ENCODE data around the gene SMIM21.

SMIM21 gene

GRCh38 chr18:75369026-75369721, 58.3 kb downstream of the SMIM21 start:
- peaks cover 0 to 4% of the 10 kb centered on the region in 2 donors for H3K9me3 ChIP-seq (ENCODE audit: control insufficient read depth in 1 of 2, low read length in 2 of 2)
- no peak overlapping the region for H3K4me3 ChIP-seq (ENCODE audit: low read depth in 1 of 2, low read length in 2 of 2)

GRCh38 chr18:75365837-75366236, 61.7 kb downstream of the SMIM21 start:
- no peaks in the 10 kb centered on the region for H3K27me3 ChIP-seq (ENCODE audit: low read depth, low read length)
- no peak overlapping the region for H3K27ac ChIP-seq (ENCODE audit: low read length)
- H3K36me3 ChIP-seq (ENCODE audit: control insufficient read depth in 1 of 2, insufficient read depth in 2 of 2, low read length in 2 of 2): no peaks in the 10 kb centered on the region
- H3K4me1 ChIP-seq (ENCODE audit: control insufficient read depth in 1 of 2, insufficient read depth in 2 of 2, low read length in 2 of 2): no peaks in the 10 kb centered on the region
- H3K9me3 ChIP-seq (ENCODE audit: control insufficient read depth in 1 of 2, low read length in 2 of 2): no peaks in the 10 kb centered on the region
- H3K4me3 ChIP-seq (ENCODE audit: low read depth in 1 of 2, low read length in 2 of 2): no peak overlapping the region

More at GRCh38 chr18:75369026-75369721, 58.3 kb downstream of the SMIM21 start:
- Histone ChIP-seq H3K36me3 (ENCODE audit: control insufficient read depth in 1 of 2, insufficient read depth in 2 of 2, low read length in 2 of 2) (no peaks in the 10 kb centered on the region), H3K4me1 (ENCODE audit: control insufficient read depth in 1 of 2, insufficient read depth in 2 of 2, low read length in 2 of 2) (no peaks in the 10 kb centered on the region), H3K27me3 (ENCODE audit: low read depth, low read length) (no peaks in the 10 kb centered on the region), H3K27ac (ENCODE audit: low read length) (no peak overlapping the region)

- Histone ChIP-seq H3K27me3 (ENCODE audit: low read depth, low read length) (no peaks in the 10 kb centered on the region), H3K4me1 (ENCODE audit: control insufficient read depth in 1 of 2, insufficient read depth in 2 of 2, low read length in 2 of 2) (no peaks in the 10 kb centered on the region), H3K9me3 (ENCODE audit: control insufficient read depth in 1 of 2, low read length in 2 of 2) (no peaks in the 10 kb centered on the region), H3K27ac (ENCODE audit: low read length) (no peak overlapping the region), H3K4me3 (ENCODE audit: low read depth in 1 of 2, low read length in 2 of 2) (no peak overlapping the region), H3K36me3 (ENCODE audit: control insufficient read depth in 1 of 2, insufficient read depth in 2 of 2, low read length in 2 of 2) (no peaks in the 10 kb centered on the region)
Measured at GRCh38 chr18:75365254-75365629, 62.3 kb downstream of the SMIM21 start.

GRCh38 chr18:75364512-75365253, 62.8 kb downstream of the SMIM21 start:
- Histone ChIP-seq H3K4me1 (ENCODE audit: control insufficient read depth in 1 of 2, insufficient read depth in 2 of 2, low read length in 2 of 2) (no peaks in the 10 kb centered on the region), H3K27me3 (ENCODE audit: low read depth, low read length) (no peaks in the 10 kb centered on the region), H3K9me3 (ENCODE audit: control insufficient read depth in 1 of 2, low read length in 2 of 2) (no peaks in the 10 kb centered on the region), H3K4me3 (ENCODE audit: low read depth in 1 of 2, low read length in 2 of 2) (no peak overlapping the region), H3K36me3 (ENCODE audit: control insufficient read depth in 1 of 2, insufficient read depth in 2 of 2, low read length in 2 of 2) (no peaks in the 10 kb centered on the region), H3K27ac (ENCODE audit: low read length) (no peak overlapping the region)

GRCh38 chr18:75363446-75364225, 63.9 kb downstream of the SMIM21 start:
- Histone ChIP-seq H3K9me3 (ENCODE audit: control insufficient read depth in 1 of 2, low read length in 2 of 2) (no peaks in the 10 kb centered on the region), H3K27me3 (ENCODE audit: low read depth, low read length) (no peaks in the 10 kb centered on the region), H3K4me1 (ENCODE audit: control insufficient read depth in 1 of 2, insufficient read depth in 2 of 2, low read length in 2 of 2) (no peaks in the 10 kb centered on the region), H3K4me3 (ENCODE audit: low read depth in 1 of 2, low read length in 2 of 2) (no peak overlapping the region), H3K27ac (ENCODE audit: low read length) (no peak overlapping the region), H3K36me3 (ENCODE audit: control insufficient read depth in 1 of 2, insufficient read depth in 2 of 2, low read length in 2 of 2) (no peaks in the 10 kb centered on the region)

GRCh38 chr18:75362435-75362834, 65.1 kb downstream of the SMIM21 start:
- Histone ChIP-seq H3K36me3 (ENCODE audit: control insufficient read depth in 1 of 2, insufficient read depth in 2 of 2, low read length in 2 of 2) (no peaks in the 10 kb centered on the region), H3K4me1 (ENCODE audit: control insufficient read depth in 1 of 2, insufficient read depth in 2 of 2, low read length in 2 of 2) (no peaks in the 10 kb centered on the region), H3K9me3 (ENCODE audit: control insufficient read depth in 1 of 2, low read length in 2 of 2) (no peaks in the 10 kb centered on the region), H3K27ac (ENCODE audit: low read length) (no peak overlapping the region), H3K27me3 (ENCODE audit: low read depth, low read length) (no peaks in the 10 kb centered on the region), H3K4me3 (ENCODE audit: low read depth in 1 of 2, low read length in 2 of 2) (no peak overlapping the region)

- Histone ChIP-seq H3K4me1 (ENCODE audit: control insufficient read depth in 1 of 2, insufficient read depth in 2 of 2, low read length in 2 of 2) (no peaks in the 10 kb centered on the region), H3K9me3 (ENCODE audit: control insufficient read depth in 1 of 2, low read length in 2 of 2) (no peaks in the 10 kb centered on the region), H3K27me3 (ENCODE audit: low read depth, low read length) (no peaks in the 10 kb centered on the region), H3K4me3 (ENCODE audit: low read depth in 1 of 2, low read length in 2 of 2) (no peak overlapping the region), H3K36me3 (ENCODE audit: control insufficient read depth in 1 of 2, insufficient read depth in 2 of 2, low read length in 2 of 2) (no peaks in the 10 kb centered on the region), H3K27ac (ENCODE audit: low read length) (no peak overlapping the region)
Measured at GRCh38 chr18:75360941-75361340, 66.6 kb downstream of the SMIM21 start.

- no peaks in the 10 kb centered on the region for H3K9me3 ChIP-seq (ENCODE audit: control insufficient read depth in 1 of 2, low read length in 2 of 2)
- H3K36me3 ChIP-seq (ENCODE audit: control insufficient read depth in 1 of 2, insufficient read depth in 2 of 2, low read length in 2 of 2): no peaks in the 10 kb centered on the region
- no peak overlapping the region for H3K4me3 ChIP-seq (ENCODE audit: low read depth in 1 of 2, low read length in 2 of 2)
- H3K27ac ChIP-seq (ENCODE audit: low read length): no peak overlapping the region
- no peaks in the 10 kb centered on the region for H3K27me3 ChIP-seq (ENCODE audit: low read depth, low read length)
- H3K4me1 ChIP-seq (ENCODE audit: control insufficient read depth in 1 of 2, insufficient read depth in 2 of 2, low read length in 2 of 2): no peaks in the 10 kb centered on the region
Measured at GRCh38 chr18:75360215-75360614, 67.3 kb downstream of the SMIM21 start.

Measured in muscle layer of duodenum (tissue), 2 donors.